Left ventricle myocardium inferior (tissue), 1 donor: ENCODE data around the gene SPRR2A. TPM values are rescaled to one million over a fixed set of nuclear protein-coding genes. Genes with fewer than 3 reads are reported as not detected.
"Not testable (repeated sequence)": the region's sequence is repeated elsewhere in the genome, so short reads cannot be mapped to it uniquely, and the experiment has no call there.

Experiments used
- DNase-seq: peaks from one replicate; pipeline ENCODE4 v3.0.0-alpha.2; 2020
- H3K27ac ChIP-seq: fragments of 200-600 bp; replicated peaks from 2 replicates; pipeline ENCODE4 v1.8.0; 2021
- H3K27me3 ChIP-seq: fragments of 200-600 bp; 2 replicates; pipeline ENCODE4 v1.8.0; 2021; ENCODE audit warnings: low read depth
- H3K36me3 ChIP-seq: fragments of 200-600 bp; 2 replicates; pipeline ENCODE4 v1.8.0; 2021
- H3K4me1 ChIP-seq: fragments of 200-600 bp; 2 replicates; pipeline ENCODE4 v1.8.0; 2021
- H3K4me3 ChIP-seq: fragments of 200-600 bp; 2 replicates; pipeline ENCODE4 v1.8.0; 2021; ENCODE audit warnings: mild to moderate bottlenecking, moderate library complexity
- H3K9me3 ChIP-seq: fragments of 200-600 bp; replicated peaks from 2 replicates; pipeline ENCODE4 v1.8.0; 2021
- intact Hi-C: fragments of 100-400 bp; cut with micrococcal nuclease; formaldehyde crosslinking; loops from one replicate; pipeline ENCODE4 v1.11.0; 2022
- total RNA-seq: library from RNA; stranded (reverse); fragmentation: NEBNext Ultra II Directional; extraction: Animal tissue kit (Norgen Biotek cat#: 25700); gene quantifications from one replicate; pipeline ENCODE4 v1.2.1, GENCODE V29; 2021
- TF ChIP-seq, protein P1 (sequence below): fragments of 200-600 bp; IDR thresholded peaks from 2 replicates; pipeline ENCODE4 v1.8.0; 2021; ENCODE audit warnings: antibody characterized with exemption, mild to moderate bottlenecking, borderline replicate concordance
- donor health status: DM: no; HTN: yes; CAD: no; lungs with severe emphysema.

The SPRR2A gene
- total RNA-seq, 1 donor from 2014 or later = not detected

DNA sequence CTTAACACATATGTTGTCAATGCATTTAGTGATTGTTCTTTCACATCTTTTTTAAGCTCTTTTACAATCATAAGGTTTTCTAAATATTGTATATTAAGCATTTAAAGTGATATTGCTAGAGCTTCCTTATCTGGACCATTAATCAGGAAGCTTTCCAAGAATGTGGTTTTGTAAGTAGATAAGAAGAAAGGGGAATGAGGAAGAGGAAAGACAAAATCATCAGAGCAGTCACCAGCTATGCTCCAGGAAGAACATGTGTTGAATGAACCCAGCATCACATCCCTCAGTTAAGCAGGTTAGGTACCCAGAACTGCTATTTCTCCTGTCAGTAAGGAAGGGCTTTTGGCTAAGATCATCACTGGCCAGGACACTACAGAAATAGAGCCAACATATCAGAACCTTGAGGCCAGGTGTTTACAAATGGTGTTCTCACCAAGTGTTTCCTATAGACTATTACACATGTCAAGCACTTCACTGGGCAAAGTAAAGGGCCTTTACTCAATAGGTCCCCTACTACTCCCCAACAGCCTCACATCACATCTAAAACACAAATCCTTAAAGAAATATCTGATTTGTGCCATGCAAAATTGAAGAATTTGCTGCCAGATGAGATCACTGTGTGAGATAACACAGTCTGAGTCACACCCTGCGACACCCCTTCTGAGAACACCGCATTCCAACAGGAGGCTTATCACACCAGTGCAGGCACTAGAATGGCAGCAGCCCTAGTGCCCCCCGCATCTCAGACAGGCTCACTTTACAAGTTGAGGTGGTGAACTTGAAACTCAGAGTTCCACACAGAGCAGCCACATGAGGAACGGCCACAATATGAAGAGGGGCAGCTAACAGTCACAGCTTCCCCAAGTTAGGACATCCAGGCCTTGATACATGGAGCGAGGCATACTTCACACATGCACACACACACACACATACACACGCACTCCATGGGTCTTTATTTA, 1.8 kb upstream of the SPRR2A start:
- H3K4me1 ChIP-seq = no peaks in the 10 kb centered on the region
- H3K36me3 ChIP-seq = no peaks in the 10 kb centered on the region
- intact Hi-C loops = no loop called here
- TF ChIP-seq, protein P1, sequence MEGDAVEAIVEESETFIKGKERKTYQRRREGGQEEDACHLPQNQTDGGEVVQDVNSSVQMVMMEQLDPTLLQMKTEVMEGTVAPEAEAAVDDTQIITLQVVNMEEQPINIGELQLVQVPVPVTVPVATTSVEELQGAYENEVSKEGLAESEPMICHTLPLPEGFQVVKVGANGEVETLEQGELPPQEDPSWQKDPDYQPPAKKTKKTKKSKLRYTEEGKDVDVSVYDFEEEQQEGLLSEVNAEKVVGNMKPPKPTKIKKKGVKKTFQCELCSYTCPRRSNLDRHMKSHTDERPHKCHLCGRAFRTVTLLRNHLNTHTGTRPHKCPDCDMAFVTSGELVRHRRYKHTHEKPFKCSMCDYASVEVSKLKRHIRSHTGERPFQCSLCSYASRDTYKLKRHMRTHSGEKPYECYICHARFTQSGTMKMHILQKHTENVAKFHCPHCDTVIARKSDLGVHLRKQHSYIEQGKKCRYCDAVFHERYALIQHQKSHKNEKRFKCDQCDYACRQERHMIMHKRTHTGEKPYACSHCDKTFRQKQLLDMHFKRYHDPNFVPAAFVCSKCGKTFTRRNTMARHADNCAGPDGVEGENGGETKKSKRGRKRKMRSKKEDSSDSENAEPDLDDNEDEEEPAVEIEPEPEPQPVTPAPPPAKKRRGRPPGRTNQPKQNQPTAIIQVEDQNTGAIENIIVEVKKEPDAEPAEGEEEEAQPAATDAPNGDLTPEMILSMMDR = no peak
- DNase-seq = no peak
- peaks cover 5% of the 10 kb centered on the region for H3K27me3 ChIP-seq
- H3K4me3 ChIP-seq = no peak overlapping the region
- H3K9me3 ChIP-seq = no peaks in the 10 kb centered on the region
- H3K27ac ChIP-seq = no peak overlapping the region

DNA sequence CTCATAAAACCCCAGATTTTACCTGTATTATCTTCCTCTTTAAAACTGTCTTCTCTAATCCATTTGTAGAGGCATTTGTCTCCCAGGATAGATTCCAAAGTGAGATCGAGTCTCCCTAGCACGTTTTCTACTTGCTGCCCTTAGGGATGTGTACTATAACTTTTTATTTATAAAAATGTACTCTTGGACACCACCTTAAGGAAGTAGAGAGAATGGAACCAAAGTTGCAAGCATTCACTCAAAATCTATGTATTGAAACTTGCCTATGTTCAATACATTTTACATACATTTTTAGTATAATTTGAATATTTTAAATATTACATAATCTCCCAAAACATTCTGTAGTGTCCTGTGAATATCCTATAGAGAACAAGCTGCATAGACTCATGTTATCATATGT, 842 bp upstream of the SPRR2A start:
- intact Hi-C loops = no loop called here
- Histone ChIP-seq H3K4me1 (no peaks in the 10 kb centered on the region), H3K27me3 (peaks cover 5% of the 10 kb centered on the region)

DNA sequence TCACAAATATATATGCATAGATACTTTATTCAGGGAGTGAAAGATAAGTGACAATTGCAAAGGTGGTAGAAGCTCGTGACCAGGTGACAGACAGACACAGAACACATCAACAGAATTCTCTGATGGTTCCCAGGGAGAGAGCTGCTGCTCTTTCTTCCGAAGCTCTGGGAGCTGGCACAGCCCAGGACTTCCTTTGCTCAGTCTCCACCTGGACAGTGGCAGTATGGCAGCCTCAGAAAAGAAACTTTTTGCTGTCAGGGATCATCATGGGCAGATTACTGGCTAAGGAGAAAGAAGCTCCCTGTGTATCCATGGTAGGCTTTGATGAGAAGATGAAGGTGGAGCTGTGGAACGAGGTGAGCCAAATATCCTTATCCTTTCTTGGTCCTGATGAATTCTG, 1.2 kb downstream of the SPRR2A start:
- H3K36me3 ChIP-seq, DNase-seq, H3K27ac ChIP-seq, H3K4me3 ChIP-seq, H3K27me3 ChIP-seq, intact Hi-C loops, H3K4me1 ChIP-seq: not testable (repeated sequence)
- peaks cover 19% of the 10 kb centered on the region for H3K9me3 ChIP-seq

More for the DNA sequence above, 842 bp upstream of the SPRR2A start:
- TF ChIP-seq, protein P1 = no peak
- Histone ChIP-seq H3K9me3 (peaks cover 6% of the 10 kb centered on the region), H3K36me3 (no peaks in the 10 kb centered on the region), H3K4me3 (no peak overlapping the region), H3K27ac (no peak overlapping the region)
- no peak for DNase-seq

DNA sequence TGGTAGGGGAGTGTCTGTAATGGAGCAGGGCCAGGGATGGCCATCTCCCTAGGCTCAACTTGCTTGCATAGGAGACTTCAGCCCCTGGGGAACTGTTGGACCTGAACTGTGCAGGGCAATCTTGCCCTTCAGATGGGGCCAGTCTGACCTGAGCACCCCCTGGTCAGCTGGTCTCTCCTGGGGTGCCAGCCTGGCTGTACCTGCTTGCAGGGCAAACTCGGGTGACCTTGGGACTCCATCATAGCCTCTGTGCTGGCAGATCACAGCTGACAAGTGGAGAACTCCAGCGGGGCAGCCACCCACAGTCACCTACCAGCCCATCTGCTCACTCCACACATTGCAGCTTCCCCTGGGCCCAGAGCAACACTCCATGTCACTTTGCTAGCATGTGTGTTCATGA, 8.1 kb downstream of the SPRR2A start:
- H3K27me3 ChIP-seq = no peaks in the 10 kb centered on the region
- intact Hi-C loops = no loop called here
- H3K27ac ChIP-seq = no peak overlapping the region

DNA sequence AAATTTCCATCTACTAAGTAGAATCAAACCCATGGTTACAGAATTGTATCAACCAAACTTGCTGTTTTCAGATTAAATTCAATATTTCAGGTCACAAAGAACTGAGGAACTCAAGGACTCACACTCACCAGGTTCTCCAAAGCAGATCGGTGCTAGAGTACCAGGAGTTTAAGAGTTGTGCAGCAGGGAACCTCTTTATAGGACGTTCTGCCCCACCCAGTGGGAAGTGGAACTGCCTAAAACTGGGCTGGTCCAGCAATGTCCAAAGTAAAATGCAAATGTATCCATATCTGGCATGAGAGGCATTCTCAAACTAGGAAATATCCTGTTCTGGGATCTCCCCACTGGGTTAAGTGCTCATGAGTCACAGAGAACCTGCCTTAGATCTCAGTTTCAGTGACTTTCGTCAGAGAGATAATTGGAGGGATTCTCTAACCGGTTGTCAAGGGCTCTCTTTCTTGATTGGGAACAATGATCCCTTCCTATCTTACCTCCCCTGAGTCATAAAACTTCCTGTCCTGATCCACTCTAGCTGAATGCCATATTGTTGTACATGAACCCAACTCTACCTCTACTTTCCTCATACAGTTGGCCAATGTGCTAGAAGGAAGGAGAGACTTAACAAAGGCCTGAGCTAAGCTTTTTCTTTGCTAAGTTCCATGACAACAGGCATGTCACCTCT, 16.2 kb downstream of the SPRR2A start, which contains the start of gene SPRR2D:
Gene SPRR2D (minus strand): TSS at position 171 of the 682 bp plus-strand sequence. CDS start 774 bp downstream, outside the sequence.
- TF ChIP-seq, protein P1 = no peak
- Histone ChIP-seq H3K4me3 (no peak within 1 kb of the TSS), H3K27ac (no peak within 1 kb of the TSS), H3K27me3 (no peaks in the 10 kb centered on the region), H3K9me3 (peaks cover 4% of the 10 kb centered on the region), H3K36me3 (no peaks in the 10 kb centered on the region), H3K4me1 (no peaks in the 10 kb centered on the region)
- DNase-seq = no peak
- intact Hi-C loops = no loop called here

More for the DNA sequence above, 8.1 kb downstream of the SPRR2A start:
- Histone ChIP-seq H3K4me1 (no peaks in the 10 kb centered on the region), H3K36me3 (no peaks in the 10 kb centered on the region), H3K9me3 (peaks cover 20% of the 10 kb centered on the region), H3K4me3 (no peak overlapping the region)
- no peak for DNase-seq
- TF ChIP-seq, protein P1 = no peak
